Measurements from ENCODE around the gene TXNDC5. TPM values are rescaled to one million over a fixed set of nuclear protein-coding genes. Genes with fewer than 3 reads are reported as not detected.

The TXNDC5 gene
- total RNA-seq, 1 donor from 2014 or later = 99.3 TPM

DNA sequence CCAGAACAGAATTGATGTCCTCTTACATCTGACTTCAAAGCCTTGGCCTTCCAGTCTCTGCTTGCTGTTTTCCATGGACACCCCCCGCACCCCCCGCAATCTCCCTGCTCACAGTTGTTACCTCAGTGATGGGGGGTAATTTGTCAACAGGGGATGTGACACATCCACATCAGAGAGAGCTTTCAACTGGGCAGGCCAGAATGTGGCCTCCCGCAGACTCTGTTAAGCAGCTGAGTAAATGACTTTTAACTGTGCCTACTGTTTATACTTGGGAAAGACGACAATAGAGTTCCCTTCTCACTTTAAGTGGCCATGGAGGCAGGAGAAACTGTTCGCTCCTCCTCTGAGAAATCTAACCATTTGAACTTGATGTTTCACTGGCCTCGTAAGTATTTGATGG is 51.0 kb downstream of the TXNDC5 start:
- no peak for DNase-seq (ENCODE audit: low spot score)

DNA sequence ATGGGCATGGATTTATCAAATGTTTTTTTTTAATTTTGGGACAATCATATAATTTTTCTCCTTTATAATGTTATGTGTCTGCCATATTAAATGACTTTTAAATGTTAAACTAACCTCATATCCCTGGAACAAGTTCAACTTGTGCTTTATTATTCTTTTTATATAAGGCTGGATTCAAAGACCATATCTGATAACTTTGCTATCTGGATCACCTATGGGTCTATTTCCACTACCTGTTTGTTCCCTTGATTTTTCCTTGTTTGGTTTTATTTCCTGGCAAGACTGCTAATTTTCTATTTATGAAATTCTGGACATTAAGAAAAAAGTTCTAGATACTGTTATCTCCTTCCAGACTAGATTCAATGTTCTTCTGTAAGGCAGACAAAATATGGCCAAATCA is 58.8 kb downstream of the TXNDC5 start:
- DNase-seq (ENCODE audit: low spot score) = no peak

GRCh38 chr6:7848229-7848628 is 62.4 kb downstream of the TXNDC5 start:
- no peak for DNase-seq (ENCODE audit: low spot score)

DNA sequence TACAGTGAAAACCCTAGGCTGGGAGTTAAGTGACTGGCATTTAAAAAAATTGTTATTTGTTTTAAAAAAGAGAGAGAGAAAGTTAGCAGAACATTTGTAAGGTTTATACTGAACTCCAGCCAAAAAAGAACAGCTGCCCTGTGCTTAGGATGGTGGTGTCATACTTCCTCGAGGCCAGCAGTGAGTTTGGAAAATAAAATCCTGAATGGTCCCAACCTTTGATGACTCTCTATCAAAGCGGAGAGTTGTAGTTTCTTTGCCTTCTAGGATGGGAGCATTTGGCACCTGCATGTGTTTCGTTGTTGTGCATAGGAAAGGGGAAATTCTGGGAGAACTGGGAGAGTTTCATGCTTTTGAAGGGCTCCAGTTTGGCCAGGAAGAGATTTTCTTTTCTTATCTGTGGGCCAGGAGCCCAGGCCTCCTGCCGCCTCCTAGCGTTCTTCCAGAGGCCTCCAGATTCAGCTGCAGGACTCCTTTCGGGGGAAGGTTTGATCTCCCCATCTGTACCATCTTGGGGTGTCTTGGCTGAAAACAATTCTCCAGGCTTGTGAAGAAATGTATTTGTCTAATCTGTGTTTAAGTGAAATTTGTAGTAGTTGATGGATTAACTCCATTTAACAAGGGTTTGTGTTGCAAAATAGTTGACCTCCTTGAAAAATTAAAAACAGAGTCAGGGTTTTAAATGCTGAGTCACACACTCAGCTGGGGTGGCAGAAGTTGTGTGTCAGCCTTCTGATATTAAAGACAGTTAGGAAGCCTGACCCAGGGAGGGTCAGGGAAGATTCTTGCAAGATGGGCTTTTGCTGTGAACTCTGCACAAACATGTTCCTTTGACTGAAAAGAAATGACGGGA is 63.4 kb downstream of the TXNDC5 start:
- DNase-seq (ENCODE audit: low spot score) = no peak

- DNase-seq (ENCODE audit: low spot score) = no peak
These were observed 68.7 kb downstream of the TXNDC5 start for GRCh38 chr6:7841781-7842468.

GRCh38 chr6:7836371-7837026 is 74.1 kb downstream of the TXNDC5 start:
- no peak for DNase-seq (ENCODE audit: low spot score)

DNA sequence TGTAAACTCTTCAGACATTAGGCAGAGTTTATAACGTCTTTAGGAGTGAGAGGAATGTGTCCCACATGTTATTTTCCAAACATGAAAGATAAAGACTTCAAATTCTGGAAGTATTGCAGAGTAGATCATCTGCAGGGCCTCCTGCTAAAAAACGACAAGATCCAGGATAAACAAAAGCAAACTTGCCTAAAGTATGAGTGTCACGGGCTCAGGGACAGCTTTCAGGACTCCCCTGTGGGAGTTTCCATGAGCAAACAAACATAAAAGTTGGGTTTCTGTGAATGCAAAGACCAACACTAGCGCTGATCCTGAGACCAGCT is 76.9 kb downstream of the TXNDC5 start:
- no peak for DNase-seq (ENCODE audit: low spot score)

DNA sequence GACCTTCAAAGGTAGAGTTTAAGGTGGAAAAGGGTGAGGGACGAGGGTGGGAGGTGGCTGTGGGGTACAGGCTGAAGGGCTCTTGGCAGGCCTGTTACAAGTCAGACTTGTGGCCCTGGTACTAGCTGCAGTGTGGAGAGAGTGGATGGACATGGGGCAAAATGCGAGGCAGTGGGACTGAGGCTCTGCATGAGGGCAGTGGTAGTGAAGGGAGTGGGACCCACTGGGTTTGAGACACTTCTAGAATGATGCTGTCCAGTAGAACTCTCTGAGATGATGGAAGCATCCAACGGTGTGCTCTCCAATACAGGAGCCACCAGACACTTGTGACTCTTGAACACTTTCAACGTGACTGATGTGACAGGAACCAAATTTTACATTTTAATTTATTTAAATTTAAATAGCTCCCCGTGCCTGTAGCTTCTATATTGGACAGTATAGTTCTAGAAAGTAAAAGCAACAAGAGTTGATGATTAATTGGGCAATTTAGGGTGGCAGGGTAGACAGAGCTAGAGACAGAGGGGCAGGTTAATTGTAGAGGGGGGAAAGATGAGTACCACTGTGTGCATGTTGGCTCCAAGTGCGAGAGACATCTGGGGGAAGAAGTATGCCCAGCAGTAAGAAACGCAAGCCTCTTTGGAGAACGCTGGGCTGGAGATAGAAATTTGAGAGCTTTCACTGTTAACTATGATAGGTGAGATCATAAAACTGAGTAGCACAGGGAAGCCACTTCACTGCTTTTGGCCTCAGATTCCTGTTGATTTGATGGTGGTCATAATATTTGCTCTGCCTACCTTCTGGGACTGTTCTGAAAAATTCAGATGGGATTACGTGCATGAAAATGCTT is 77.5 kb downstream of the TXNDC5 start:
- DNase-seq (ENCODE audit: low spot score) = no peak

Other genes with a start within 250 kb of the TXNDC5 start
- gene BMP6, start 184.7 kb downstream of the TXNDC5 start, total RNA-seq = 1.8 TPM
- 10.1 TPM for gene BLOC1S5, start 153.6 kb upstream of the TXNDC5 start, total RNA-seq
- gene EEF1E1, start 191.8 kb upstream of the TXNDC5 start, total RNA-seq = 31.6 TPM

Data from ureter (tissue), 1 donor.